HG02981 (cell line): ENCODE data around the gene ZBTB9.
"Not testable (repeated sequence)": the region's sequence is repeated elsewhere in the genome, so short reads cannot be mapped to it uniquely, and the experiment has no call there.

Source experiments
- ATAC-seq: cut with Tn5 transposase; IDR thresholded peaks from one replicate; pipeline ENCODE4 v1.9.1; 2021; ENCODE audit warnings: mild to moderate bottlenecking, moderate library complexity; ENCODE audit not compliant: unreplicated experiment

The ZBTB9 gene

DNA sequence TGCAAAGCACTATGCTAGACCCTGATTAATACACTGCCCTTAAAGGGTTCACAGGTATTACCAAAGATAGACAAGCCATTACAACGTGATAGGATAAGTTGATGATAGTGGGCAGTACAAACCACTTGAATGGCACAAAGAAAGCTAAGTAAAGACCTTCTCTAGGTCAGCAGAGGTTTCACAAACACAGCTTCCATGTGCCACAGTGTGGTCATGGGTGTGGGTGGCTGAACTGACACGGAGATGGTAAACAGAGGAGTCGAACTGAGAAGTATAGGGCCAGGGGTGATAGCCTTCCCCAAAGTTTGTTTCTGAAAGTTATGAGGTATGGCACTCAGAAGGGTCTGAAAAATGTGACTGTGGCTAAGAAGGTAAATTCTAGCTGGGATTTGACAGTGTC, 4.3 kb downstream of the ZBTB9 start:
- no peak for ATAC-seq

DNA sequence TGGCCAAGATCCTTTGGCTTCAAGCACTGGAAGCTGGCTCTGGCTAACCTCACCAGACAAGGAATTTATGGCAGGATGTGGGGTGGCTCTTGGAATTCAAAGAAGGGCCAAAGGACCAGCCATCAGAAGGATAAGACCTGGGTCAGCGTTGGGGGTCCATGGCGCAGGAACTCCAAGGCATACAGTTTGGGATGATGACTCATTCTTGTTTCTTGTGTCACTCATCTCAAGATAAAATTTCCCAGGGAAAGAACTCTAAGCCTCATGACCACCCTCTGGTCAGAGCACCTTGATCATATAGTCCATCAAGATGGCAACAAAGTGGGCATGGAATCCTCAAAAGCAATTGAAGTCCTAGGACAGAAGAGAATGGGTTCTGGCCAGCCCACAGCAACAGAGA, 4.8 kb downstream of the ZBTB9 start:
- no peak for ATAC-seq

DNA sequence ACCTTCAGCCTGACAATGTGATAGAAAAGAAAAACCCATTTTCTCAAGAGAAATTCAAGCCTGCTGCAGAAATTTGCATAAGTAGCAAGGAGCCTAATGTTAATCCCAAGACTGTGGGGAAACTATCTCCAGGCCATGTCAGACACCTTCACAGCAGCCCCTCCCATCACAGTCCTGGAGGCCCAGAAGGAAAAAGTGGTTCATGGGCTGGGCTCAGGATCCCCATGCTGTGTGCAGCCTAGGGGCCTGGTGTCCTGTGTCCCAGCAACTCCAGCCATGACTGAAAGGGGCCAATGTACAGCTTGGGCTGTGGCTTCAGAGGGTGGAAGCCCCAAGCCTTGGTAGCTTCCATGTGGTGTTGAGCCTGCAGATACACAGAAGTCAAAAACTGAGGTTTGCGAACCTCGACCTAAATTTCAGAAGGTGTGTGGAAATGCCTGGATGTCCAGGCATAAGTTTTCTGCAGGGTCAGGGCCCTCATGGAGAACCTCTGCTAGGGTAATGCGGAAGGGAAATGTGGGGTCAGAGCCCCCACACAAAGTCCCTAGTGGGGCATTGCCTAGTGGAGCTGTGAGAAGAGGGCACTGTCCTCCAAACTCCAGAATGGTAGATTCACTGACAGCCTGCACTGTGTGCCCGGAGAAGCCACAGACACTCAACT, 11.8 kb downstream of the ZBTB9 start:
- no peak for ATAC-seq

DNA sequence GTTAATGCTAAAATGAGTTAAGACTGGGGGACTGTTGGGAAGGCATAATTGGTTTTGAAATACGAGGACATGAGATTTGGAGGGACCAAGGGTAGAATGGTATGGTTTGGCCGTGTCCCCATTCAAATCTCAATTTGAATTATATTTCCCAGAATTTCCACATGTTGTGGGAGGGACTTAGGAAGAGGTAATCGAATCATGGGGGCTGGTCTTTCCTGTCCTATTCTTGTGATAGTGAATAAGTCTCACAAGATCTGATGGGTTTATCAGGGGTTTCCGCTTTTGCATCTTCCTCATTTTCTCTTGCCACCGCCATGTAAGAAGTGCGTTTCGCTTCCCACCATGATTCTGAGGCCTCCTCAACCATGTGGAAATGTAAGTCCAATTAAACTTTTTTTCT, 12.7 kb downstream of the ZBTB9 start:
- no peak for ATAC-seq

DNA sequence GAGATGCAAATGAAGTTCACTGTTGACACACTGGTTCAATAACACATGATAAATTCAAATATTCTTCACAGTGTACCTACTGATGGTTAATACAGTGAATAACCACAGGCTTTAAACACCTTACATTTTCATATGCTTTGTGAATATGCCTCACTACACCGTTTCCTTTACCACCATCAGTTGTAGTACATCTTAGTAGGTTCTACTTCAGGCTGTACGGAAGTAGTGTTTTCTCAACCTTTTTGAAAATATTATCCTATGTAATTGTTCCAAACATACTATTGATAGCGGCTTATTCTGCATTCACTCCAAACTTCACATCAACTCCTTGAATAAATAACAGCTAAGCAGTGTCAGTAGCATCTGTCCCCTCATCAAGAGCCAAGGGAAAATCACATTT, 15.3 kb downstream of the ZBTB9 start:
- ATAC-seq: no peak

DNA sequence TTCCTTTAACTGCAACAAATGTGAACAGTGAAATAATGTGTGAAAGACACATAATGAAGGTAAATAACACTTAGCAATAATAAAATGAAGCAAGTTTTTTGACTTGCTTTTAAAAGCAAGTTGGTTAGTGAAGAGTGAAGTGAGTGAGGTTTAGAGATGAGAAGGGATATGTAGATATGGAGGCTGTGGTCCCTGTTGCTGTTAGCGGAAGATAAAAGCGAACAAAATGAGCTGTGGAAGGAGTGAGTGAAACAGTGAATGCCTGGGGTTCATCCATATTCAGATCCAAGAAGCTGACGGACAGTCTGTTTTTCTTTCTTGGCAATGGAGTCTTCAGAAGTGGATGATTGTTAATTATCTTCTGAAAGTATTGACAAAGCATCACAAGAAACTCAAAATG, 23.5 kb downstream of the ZBTB9 start:
- ATAC-seq: no peak

DNA sequence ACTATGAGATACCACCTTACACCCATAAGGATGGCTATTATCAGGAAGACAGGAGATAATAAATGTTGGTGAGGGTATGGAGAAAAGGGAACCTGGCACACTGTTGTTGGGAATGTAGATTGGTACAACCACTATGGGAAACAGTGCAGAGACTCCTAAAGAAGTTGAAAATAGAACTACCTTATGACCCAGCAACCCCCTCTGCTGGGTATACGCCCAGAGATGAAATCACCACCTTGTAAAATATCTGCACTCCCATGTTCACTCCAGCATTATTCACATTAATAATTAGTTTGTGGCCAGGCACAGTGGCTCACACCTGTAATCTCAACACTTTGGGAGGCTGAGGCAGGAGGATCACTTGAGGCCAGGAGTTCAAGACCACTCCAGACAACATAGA, 26.8 kb downstream of the ZBTB9 start:
- no peak for ATAC-seq

DNA sequence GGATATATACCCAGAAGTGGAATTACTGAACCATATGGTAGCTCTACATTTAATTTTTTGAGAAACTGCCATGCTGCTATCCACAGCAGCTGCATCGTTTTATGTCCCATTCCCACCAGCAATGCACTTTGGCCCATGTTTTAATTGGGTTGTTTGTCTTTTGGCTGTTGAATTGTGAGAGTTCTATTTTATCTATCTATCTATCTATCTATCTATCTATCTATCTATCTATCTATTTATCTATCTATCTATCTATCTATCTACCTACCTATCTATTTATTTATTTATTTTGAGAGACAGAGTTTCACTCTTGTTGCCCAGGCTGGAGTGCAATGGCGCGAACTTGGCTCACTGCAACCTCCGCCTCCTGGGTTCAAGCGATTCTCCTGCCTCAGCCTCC, 28.2 kb downstream of the ZBTB9 start:
- ATAC-seq: not testable (repeated sequence)

DNA sequence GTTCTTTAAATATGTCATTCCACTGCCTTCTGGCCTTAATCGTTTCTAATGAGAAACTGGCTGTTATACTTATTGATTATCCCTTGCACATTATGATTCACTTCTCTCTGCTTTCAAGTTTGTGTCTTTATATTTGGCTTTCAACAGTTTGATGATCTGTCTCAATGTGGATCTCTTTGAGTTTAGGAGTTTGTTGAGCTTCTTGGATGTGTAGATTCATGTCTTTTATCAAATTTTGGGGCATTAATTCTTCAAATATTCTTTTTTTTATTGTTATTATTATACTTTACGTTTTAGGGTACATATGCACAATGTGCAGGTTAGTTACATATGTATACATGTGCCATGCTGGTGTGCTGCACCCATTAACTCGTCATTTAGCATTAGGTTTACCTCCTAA, 29.3 kb downstream of the ZBTB9 start:
- no peak for ATAC-seq

DNA sequence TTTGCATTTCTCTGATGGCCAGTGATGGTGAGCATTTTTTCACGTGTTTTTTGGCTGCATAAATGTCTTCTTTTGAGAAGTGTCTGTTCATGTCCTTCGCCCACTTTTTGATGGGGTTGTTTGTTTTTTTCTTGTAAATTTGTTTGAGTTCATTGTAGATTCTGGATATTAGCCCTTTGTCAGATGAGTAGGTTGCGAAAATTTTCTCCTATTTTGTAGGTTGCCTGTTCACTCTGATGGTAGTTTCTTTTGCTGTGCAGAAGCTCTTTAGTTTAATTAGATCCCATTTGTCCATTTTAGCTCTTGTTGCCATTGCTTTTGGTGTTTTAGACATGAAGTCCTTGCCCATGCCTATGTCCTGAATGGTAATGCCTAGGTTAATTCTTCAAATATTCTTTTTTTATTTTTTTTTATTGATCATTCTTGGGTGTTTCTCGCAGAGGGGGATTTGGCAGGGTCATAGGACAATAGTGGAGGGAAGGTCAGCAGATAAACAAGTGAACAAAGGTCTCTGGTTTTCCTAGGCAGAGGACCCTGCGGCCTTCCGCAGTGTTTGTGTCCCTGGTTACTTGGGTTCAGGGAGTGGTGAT, 30.4 kb downstream of the ZBTB9 start:
- not testable (repeated sequence) for ATAC-seq

DNA sequence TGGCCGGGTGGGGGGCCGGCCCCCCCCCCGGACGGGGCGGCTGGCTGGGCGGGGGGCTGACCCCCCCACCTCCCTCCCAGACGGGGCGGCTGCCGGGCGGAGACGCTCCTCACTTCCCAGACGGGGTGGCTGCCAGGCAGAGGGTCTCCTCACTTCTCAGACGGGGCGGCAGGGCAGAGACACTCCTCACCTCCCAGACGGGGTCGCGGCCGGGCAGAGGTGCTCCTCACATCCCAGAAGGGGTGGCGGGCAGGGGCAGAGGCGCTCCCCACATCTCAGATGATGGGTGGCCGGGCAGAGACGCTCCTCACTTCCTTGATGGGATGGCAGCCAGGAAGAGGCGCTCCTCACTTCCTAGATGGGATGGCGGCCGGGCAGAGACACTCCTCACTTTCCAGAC, 31.3 kb downstream of the ZBTB9 start:
- not testable (repeated sequence) for ATAC-seq

DNA sequence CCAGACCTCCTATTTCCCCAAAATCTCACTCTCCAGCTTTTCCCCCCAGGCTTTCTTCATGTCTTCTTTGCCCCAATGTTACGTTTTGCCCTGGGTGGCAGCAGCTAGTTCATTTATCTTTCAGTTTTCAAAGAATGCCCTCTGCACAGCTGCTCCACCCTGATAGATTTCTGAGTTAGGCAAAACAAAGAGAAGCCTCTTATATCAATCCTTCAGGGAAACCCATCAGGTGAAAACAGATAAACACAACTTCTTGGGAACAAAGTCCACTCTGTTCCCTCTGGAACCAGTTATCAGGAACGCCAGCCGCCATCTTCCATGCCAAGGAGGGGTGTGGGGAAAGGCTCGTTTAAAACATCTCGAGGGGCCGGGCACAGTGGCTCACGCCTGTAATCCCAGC, 34.0 kb downstream of the ZBTB9 start:
- ATAC-seq: no peak

DNA sequence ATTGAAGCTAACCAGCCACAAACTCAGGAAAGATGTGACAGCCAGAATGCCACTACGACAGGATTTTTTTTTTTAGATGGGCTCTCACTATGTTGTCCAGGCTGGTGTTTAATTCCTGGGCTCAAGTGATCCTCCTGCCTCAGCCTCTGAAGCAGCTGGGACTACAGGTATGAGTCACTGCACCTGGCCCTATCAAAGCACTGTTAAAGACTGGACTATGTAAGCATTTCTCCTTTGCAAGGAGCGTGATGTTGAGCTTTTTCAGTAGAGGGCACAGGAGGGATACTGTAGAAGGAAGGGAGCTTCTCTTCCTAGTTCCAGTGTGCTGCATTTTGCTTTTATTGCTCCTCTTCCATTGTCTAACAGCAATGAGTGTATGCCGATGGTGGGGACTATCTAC, 35.8 kb downstream of the ZBTB9 start:
- no peak for ATAC-seq

DNA sequence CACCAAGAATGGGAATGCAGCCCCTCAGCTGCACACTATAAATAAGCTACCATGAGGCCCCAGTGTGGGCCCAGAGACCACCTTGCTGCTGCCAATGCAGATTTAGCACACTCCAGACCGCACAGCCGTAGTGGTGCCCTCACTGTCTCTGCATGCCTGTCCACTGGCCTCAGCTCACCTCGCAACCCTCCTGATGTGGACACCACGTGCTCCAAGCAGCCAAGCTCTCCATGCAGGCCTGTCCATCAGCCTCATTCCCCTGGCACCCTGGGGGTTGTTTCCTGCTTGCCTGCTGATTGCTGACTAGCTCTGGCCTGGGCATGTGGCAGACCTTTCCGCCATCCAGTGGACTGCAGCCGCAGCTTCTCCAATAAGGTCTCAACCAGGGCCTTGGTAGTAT, 36.2 kb downstream of the ZBTB9 start:
- ATAC-seq: no peak

DNA sequence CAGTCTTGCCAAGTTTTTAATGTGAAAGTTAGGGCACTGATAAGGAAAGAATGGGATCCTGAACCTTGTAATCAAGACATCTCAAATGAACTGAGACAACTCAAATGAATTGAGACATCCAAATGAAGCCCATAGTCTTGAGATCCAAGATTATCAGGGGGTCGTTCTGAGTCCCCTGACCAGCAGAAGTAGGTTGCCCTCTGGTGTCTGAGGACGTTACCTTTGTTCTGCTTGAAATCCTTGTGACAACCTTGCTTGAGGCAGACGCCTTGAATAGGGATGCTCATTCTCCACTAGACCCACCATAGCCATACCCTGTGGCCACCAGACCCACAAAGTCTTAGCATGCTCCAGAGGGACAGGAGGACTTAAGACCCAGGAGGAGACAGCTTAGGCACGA, 37.7 kb downstream of the ZBTB9 start:
- no peak for ATAC-seq

DNA sequence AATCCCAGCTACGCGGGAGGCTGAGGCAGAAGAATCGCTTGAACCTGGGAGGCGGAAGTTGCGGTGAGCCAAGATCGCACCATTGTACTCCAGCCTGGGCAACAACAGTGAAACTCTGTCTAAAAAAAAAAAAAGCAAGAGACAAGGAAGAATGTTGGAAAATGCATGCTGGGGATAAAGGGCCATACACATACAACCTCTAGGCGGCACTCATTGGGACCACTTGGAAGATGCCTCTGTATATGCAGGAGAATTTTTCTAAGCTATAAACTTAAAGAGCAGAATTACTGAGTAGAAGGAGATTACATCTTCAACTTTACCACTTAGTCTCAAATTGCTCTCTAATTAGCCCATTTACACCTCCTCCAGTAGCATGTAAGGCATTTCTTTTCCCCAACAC, 42.8 kb downstream of the ZBTB9 start:
- ATAC-seq: no peak

DNA sequence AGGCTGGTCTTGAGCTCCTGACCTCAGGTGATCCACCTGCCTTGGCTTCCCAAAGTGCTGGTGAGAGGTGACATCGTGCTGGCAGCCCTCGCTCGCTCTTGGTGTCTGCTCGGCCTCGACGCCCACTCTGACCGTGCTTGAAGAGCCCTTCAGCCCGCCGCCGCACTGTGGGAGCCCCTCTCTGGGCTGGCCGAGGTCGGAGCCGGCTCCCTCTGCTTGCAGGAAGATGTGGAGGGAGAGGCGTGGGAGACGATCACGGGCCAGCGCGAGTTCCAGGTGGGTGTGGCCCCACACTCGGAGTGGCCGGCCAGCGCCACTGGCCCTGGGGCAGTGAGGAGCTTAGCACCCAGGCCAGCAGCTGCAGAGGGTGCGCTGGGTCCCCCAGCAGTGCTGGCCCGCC, 48.1 kb downstream of the ZBTB9 start:
- ATAC-seq: no peak

DNA sequence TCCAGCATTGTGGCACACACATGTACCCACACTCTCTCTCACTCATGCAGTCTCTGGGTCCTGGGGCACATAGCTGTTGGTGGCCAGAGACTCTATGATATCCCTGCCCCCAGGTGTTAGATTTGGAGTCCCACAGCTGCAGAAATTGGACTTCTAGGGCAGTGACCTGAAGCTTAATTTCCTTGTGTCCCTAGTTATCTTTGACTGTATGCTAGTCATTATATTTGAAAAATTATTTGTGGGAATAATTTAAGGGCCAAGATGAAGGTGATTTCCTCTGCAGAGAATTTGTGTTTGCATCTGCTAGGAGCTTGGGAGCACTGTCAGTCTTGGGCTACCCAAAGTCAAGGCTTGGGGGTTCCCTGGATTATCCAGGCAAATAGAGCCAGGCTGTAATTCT, 50.1 kb downstream of the ZBTB9 start:
- no peak for ATAC-seq

DNA sequence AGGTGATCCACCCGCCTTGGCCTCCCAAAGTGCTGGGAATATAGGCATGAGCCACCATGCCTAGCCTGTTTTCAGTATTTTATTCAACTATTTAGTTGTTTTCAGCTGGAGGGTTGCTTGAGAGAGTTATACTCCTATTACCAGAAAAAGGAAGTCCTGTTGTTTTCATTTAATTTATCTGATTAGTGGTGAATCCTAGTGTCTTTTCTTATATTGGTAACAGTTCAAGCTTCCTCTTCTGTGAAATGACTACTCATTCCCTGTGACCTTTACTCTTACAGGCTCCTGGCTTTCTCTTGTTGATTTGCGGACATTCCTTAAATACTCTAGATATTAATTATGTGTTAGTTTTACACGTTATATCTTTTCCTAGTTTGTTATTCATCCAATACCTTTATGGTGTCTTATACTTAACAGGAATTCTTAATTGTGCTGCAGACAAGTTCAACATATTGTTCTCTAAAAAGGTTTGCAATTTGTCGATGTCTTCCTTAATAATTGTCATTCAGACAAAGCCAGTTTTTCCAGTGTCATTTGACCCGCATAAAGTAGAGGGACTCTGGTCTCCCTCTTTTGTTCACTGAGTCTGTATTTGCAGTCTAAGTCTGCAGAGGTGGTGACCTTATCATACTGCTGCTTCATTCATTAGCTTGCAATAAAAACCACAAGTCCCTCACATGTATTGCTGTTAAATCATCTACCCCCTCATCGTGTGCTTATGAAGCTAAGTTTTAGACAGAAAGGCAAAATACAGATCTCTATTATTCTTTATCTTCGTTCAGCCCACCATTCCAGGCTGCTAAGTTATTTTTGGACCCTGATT, 51.4 kb downstream of the ZBTB9 start:
- no peak for ATAC-seq
